ENCODE results near the gene CDC25B. TPM values are rescaled to one million over a fixed set of nuclear protein-coding genes. Genes with fewer than 3 reads are reported as not detected.
A peak's percentile ranks its signal among the peaks of the same experiment; 100 is the strongest.

CDC25B gene
- total and polyA plus RNA-seq, 2 of the 13 experiments (the other 11 are each of a cell fraction or from before 2014, with no cell fraction given): 14.5 to 19.4 TPM

GRCh38 chr20:3846378-3846739, 50.2 kb downstream of the CDC25B start (continued):
- peak; percentile 63; the same call in 1 of the 2 replicates for TF ChIP-seq HOXA3 (CRISPR knock-in tag; IDR thresholded peaks at IDR 0.05)
- no peak for TF ChIP-seq ZNF552 (CRISPR knock-in tag; IDR thresholded peaks at IDR 0.05; ENCODE audit: borderline replicate concordance)
- TF ChIP-seq CENPT (CRISPR knock-in tag; IDR thresholded peaks at IDR 0.05; ENCODE audit: low read depth): no peak
- no peak for TF ChIP-seq MLLT10 (CRISPR knock-in tag; IDR thresholded peaks at IDR 0.05)
- peak; percentile 82; the same call in 1 of the 2 replicates for TF ChIP-seq AKNA (CRISPR knock-in tag; IDR thresholded peaks at IDR 0.05; ENCODE audit: borderline replicate concordance)
- TF ChIP-seq CEBPG (CRISPR knock-in tag; IDR thresholded peaks at IDR 0.05): no peak
- TF ChIP-seq SATB2 (CRISPR knock-in tag; IDR thresholded peaks at IDR 0.05): peak; percentile 93; the same call in 1 of the 2 replicates
- peak; percentile 57; the same call in 1 of the 2 replicates for TF ChIP-seq PRDM15 (CRISPR knock-in tag; IDR thresholded peaks at IDR 0.05)
- TF ChIP-seq NR2F2 (IDR thresholded peaks at IDR 0.05; ENCODE audit: borderline replicate concordance, low read depth): no peak; the same call in 1 of the 2 replicates
- no peak; the same call in 1 of the 2 replicates for TF ChIP-seq ZNF687 (CRISPR knock-in tag; IDR thresholded peaks at IDR 0.05)
- no peak for TF ChIP-seq RAD51 (IDR thresholded peaks at IDR 0.05; ENCODE audit: borderline replicate concordance)
- TF ChIP-seq ZBED4 (CRISPR knock-in tag; IDR thresholded peaks at IDR 0.05; ENCODE audit: borderline replicate concordance): peak; percentile 99
- TF ChIP-seq ZBTB20 (CRISPR knock-in tag; IDR thresholded peaks at IDR 0.05; ENCODE audit: borderline replicate concordance, low read depth): no peak

Measured in HepG2 (cell line).